Type B pancreatic cell (in vitro differentiated cells): Measurements from ENCODE around the gene CPED1. TPM values are rescaled to one million over a fixed set of nuclear protein-coding genes. Genes with fewer than 3 reads are reported as not detected.

ENCODE experiments used
- DNase-seq: peaks from one replicate; pipeline ENCODE4 v3.0.0; 2021; ENCODE audit warnings: mixed read lengths; ENCODE audit not compliant: unreplicated experiment; ENCODE audit errors: extremely low spot score
- H3K27ac Mint-ChIP-seq: 2 replicates; pipeline ENCODE4 v1.8.0; 2021; ENCODE audit warnings: mild to moderate bottlenecking, mixed read lengths
- H3K27me3 Mint-ChIP-seq: 2 replicates; pipeline ENCODE4 v1.8.0; 2021; ENCODE audit warnings: mixed read lengths
- H3K36me3 Mint-ChIP-seq: 2 replicates; pipeline ENCODE4 v1.8.0; 2021; ENCODE audit warnings: mixed read lengths
- H3K4me1 Mint-ChIP-seq: one replicate; pipeline ENCODE4 v1.8.0; 2021; ENCODE audit warnings: mixed read lengths; ENCODE audit not compliant: unreplicated experiment
- H3K4me3 Mint-ChIP-seq: 2 replicates; pipeline ENCODE4 v1.8.0; 2021; ENCODE audit warnings: mild to moderate bottlenecking, mixed read lengths
- H3K9me3 Mint-ChIP-seq: 2 replicates; pipeline ENCODE4 v1.8.0; 2021; ENCODE audit warnings: mixed read lengths
- total RNA-seq: library from RNA; stranded (reverse); gene quantifications from 2 replicates; pipeline ENCODE4 v1.2.1, GENCODE V29; 2021; ENCODE audit warnings: low replicate concordance
- TF ChIP-seq, protein P1 (sequence below): fragments of 200-600 bp; sonication (generic); conservative IDR thresholded peaks from 2 replicates; pipeline ENCODE4 v1.5.0; 2021; ENCODE audit warnings: antibody characterized with exemption, mild to moderate bottlenecking

The CPED1 gene
- total RNA-seq, 1 donor from 2014 or later: 45.4 TPM

DNA sequence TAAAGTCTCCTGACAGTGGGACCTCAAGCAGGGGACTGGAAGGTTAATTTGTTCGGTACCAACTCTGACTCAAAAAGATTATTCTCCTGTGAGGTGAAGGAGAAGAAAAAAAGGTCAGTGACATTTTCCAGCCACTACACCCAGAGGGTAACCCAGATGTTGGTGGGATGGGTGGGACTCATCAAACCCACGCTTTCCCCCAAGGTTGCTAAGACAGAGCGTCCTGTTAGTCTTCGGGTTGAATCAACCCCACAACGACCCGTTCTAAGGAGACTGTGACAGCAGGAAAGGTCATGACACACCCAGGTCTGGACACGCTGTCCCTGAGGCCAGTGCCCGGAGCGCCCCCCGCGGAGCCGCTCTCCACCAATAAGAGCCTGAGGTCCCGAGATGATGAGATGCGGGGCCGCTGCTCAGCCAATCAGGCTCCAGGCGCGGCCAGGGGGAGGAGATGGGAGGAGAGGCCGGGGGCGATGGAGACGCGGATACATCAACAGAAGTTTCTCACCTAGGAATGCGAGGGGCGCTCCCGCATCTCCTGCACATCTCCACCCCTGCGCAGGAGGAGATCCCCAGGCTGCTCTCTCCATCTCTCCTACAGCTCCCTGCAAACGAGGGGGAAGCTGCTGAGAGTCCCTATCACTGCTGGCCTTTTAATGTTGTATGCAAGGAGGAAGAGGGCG, 340.1 kb downstream of the CPED1 start, which contains the start of gene WNT16:
Gene WNT16 (plus strand): TSS at position 493 of the 683 bp plus-strand sequence. CDS start 293 bp downstream, outside the sequence.
- no peak for DNase-seq
- H3K4me3 Mint-ChIP-seq: peak within 1 kb of the TSS; percentile 88
- H3K27me3 Mint-ChIP-seq: peaks cover 57% of the 10 kb centered on the region
- peak within 1 kb of the TSS; percentile 13 for H3K27ac Mint-ChIP-seq
- H3K4me1 Mint-ChIP-seq: peaks cover 10% of the 10 kb centered on the region
- no peaks in the 10 kb centered on the region for H3K9me3 Mint-ChIP-seq
- no peaks in the 10 kb centered on the region for H3K36me3 Mint-ChIP-seq
- TF ChIP-seq, protein P1, sequence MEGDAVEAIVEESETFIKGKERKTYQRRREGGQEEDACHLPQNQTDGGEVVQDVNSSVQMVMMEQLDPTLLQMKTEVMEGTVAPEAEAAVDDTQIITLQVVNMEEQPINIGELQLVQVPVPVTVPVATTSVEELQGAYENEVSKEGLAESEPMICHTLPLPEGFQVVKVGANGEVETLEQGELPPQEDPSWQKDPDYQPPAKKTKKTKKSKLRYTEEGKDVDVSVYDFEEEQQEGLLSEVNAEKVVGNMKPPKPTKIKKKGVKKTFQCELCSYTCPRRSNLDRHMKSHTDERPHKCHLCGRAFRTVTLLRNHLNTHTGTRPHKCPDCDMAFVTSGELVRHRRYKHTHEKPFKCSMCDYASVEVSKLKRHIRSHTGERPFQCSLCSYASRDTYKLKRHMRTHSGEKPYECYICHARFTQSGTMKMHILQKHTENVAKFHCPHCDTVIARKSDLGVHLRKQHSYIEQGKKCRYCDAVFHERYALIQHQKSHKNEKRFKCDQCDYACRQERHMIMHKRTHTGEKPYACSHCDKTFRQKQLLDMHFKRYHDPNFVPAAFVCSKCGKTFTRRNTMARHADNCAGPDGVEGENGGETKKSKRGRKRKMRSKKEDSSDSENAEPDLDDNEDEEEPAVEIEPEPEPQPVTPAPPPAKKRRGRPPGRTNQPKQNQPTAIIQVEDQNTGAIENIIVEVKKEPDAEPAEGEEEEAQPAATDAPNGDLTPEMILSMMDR: no peak

DNA sequence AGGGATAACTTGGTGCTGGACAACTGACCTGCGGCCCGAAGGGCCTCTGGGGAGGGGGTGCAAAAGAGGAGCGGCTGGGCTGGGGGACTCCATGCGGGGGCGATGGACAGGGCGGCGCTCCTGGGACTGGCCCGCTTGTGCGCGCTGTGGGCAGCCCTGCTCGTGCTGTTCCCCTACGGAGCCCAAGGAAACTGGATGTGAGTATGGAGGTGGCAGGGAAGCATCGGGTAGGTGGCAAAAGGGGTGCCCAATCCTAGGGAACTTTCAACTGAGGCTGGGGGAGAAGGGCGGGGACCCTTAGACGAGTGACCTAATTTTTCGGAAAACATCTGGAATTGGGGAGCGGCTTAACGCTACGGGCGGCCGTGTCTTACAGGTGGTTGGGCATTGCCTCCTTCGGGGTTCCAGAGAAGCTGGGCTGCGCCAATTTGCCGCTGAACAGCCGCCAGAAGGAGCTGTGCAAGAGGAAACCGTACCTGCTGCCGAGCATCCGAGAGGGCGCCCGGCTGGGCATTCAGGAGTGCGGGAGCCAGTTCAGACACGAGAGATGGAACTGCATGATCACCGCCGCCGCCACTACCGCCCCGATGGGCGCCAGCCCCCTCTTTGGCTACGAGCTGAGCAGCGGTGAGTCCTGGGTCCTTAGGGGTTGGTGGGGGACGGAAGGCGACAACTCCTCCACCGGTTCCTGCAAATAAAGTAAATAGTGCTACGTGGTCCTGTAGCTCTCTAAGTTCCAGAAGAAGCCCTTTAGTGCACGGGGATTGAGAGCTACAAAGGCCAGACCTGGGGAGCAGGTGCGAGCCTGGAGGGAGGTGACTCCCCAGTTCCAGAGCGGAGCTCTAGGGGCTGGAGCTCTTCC, 340.9 kb downstream of the CPED1 start:
- Mint-ChIP-seq H3K36me3 (no peaks in the 10 kb centered on the region), H3K9me3 (no peaks in the 10 kb centered on the region), H3K27me3 (peaks cover 53% of the 10 kb centered on the region), H3K4me3 (peak overlapping the region; percentile 88), H3K4me1 (peaks cover 10% of the 10 kb centered on the region), H3K27ac (peak overlapping the region; percentile 13)
- TF ChIP-seq, protein P1: no peak
- DNase-seq: no peak

DNA sequence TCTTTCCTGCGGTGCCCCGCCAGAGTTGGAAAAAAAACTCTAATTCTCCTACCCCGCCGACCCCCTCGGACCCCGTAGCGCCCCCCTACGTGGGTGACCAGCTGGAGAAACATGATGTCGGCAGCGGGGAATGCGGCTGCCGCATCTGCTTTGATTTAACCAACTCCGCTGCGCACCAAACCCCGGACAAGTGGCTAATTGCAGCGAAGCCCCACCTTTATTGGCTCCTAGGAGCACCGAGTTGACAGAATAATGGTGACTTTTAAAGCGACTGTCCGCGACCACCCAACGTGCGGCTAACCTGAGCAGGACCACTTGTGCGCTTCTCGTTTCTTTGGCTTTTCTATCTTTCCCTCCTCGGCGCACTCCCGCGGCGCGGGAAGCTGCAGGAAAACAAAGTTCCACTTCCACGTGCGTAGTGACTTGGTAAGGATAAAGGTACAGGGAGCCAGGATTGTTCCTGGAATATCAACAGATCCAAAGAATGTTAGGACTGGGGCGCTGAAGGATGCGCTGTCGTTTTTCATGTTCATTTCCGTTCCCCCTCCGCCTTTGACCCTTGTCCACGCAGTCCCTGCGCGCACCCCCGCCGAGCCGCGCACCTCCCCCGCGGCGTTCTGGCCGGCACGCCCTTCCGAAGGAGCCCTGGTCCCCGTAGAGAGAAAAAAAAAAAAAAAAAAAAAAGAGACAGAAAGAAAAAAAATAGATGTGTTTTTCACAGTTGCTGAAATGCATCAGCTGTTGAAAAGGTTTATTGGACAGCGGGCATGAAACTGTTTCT, 341.7 kb downstream of the CPED1 start:
- Mint-ChIP-seq H3K4me3 (peak overlapping the region; percentile 88), H3K9me3 (no peaks in the 10 kb centered on the region), H3K36me3 (no peaks in the 10 kb centered on the region), H3K4me1 (peaks cover 10% of the 10 kb centered on the region), H3K27me3 (peaks cover 58% of the 10 kb centered on the region), H3K27ac (peak overlapping the region; percentile 13)
- DNase-seq: peak; percentile 72
- TF ChIP-seq, protein P1: no peak

DNA sequence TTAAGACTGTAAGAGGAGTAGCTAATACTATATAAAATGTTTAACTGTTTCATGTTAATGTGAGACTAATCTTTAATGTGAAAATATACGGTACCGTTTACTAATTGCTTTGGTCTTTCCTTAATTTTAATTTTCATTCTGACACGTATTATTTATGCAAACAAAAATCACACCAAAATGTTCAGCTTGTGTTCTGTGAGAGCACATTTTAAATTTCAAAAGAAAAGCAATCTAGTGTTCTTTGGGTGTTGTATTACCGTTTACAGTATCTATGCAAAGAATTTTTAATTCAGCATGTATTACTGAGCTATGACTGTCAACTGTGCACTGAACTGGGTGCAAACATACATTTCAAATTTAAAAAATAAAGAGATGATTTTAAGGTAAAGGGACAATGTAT, 342.5 kb downstream of the CPED1 start:
- no peaks in the 10 kb centered on the region for H3K9me3 Mint-ChIP-seq
- peaks cover 60% of the 10 kb centered on the region for H3K27me3 Mint-ChIP-seq
- no peak for DNase-seq
- peaks cover 10% of the 10 kb centered on the region for H3K4me1 Mint-ChIP-seq
- H3K36me3 Mint-ChIP-seq: no peaks in the 10 kb centered on the region
- H3K27ac Mint-ChIP-seq: no peak overlapping the region
- TF ChIP-seq, protein P1: no peak
- H3K4me3 Mint-ChIP-seq: no peak overlapping the region

DNA sequence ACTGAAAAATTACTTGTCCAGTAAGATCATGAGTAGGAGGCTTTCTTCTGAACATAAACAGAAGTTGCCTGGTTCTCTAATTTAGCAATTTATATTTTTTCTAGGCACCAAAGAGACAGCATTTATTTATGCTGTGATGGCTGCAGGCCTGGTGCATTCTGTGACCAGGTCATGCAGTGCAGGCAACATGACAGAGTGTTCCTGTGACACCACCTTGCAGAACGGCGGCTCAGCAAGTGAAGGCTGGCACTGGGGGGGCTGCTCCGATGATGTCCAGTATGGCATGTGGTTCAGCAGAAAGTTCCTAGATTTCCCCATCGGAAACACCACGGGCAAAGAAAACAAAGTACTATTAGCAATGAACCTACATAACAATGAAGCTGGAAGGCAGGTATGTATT, 343.1 kb downstream of the CPED1 start:
- no peaks in the 10 kb centered on the region for H3K9me3 Mint-ChIP-seq
- peaks cover 58% of the 10 kb centered on the region for H3K27me3 Mint-ChIP-seq
- H3K4me1 Mint-ChIP-seq: peaks cover 10% of the 10 kb centered on the region
- peak overlapping the region; percentile 47 for H3K4me3 Mint-ChIP-seq
- H3K27ac Mint-ChIP-seq: no peak overlapping the region
- no peak for DNase-seq
- no peaks in the 10 kb centered on the region for H3K36me3 Mint-ChIP-seq
- TF ChIP-seq, protein P1: no peak
